NCI-H2227 treated with DMSO at 0.1 percent for 48 hours (cell line): ENCODE data around the gene TFAP2C.
"Not testable (repeated sequence)": the region's sequence is repeated elsewhere in the genome, so short reads cannot be mapped to it uniquely, and the experiment has no call there.

Source experiments
- DNase-seq: peaks from one replicate; lab custom pipeline; 2025; lab: John Stamatoyannopoulos, UW

Gene TFAP2C

DNA sequence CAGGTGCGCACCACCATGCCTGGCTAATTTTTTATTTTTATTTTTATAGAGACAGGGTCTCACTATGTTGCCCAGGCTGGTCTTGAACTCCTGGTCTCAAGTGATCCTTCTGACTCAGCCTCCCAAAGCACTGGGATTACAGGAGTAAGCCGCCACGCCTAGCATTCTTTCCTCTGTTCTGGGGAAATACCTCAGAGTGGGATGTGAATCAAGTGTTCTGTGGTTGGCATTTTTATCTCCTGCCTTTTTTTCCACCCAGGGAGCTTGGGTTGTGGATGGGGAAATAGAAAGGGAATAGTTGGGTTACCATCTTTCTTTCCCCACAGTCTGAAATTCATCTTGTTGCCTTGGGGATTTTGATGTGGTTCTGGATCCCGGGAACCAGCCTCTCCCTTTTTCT, 24.1 kb downstream of the TFAP2C start:
- DNase-seq = no peak

DNA sequence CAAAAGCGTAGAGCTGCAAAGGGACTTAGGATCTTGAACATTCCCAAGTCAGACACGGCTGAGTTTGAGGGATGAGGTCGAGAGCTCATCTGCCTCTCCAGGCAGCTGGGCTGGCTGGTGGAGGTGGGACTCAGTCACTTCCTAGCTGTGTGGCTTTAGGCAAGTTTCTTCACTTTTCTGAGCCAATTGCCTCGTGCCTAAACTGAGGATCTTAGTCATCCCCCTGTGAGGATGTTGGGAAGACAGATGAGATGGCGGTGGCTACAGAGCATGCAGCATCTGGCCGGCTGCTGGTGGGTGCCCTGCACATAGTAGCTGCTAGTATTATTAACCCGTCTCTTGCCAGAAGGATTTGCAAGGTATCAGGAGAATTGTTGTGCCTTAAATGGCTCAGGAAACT, 27.5 kb downstream of the TFAP2C start:
- no peak for DNase-seq

DNA sequence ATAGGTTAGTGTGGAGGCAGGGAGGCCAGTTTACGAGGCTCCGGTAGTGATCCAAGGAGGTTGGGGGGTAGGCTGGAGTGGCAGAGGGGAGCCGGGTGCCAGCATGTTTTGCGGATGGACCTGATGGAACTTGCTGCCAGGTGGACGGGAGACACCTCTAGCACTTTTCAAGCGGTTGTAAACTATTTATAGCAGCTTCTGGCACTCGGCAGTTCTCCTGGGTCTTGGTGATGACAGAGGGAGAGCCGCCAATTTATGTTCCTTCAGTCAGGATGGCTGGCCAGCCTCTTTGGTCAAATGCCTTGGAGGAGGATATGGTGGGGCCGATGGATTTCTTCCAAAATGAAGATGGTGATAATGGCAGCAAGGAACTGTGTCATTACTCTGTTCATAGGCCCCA, 28.8 kb downstream of the TFAP2C start:
- DNase-seq = no peak

DNA sequence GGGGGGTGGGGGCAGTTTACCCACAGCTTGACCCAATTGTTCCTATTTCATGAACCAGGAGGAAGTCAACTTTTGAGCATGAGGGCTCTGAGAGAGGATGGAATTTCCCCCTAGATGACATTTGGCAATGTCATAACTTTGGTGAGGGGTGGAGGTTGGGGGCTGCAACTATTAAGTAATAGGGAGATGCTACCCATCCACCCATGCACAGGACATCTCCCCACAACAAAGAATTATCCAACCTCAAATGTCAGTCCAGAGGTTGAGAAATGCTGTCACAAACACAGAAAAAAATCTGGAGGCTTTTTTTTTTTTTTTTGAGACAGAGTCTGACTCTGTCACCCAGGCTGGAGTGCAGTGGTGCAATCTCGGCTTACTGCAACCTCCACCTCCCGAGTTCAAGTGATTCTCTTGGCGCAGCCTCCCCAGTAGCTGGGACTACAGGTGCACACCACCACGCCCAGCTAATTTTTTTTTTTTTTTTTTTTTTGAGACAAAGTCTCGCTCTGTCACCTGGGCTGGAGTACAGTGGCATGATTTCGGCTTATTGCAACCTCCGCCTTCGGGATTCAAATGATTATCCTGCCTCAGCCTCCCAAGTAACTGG, 29.3 kb downstream of the TFAP2C start:
- DNase-seq = not testable (repeated sequence)

DNA sequence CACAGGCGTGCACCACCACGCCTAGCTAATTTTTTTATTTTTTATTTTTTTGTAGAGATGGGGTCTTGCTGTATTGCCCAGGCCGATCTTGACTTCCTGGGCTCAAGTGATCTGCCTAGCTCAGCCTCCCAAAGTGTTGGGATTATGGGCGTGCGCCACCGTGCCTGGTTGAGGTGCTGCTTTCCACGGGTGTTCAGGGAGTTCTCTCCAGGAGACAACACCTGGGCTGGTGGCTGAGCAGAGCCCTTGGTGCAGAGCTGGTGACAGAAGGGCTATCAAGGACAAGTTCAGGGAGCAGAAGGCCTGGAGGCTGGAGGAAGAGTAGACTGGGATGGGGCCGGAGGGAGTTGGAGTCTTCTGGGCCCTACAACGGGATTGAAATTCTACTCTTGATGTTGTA, 34.6 kb downstream of the TFAP2C start:
- no peak for DNase-seq

DNA sequence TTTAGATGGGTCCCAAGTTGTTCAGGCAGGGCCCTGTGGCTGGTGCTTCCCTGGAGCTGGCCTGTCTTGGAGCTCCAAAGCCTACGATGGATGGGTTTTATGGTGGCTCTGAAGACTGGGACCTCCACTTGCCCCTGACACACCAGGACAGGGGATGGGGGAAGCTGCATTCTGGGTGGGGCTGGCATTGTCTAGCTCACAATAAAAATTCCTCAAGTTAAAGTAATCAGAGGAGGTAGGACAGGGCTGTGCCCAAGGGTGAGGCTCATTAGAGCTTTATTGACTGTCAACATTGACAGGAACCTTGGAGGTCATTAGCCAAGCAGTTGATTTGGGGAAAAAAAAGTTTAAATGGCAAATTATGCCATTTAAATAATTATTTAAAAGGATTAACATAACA, 35.7 kb downstream of the TFAP2C start:
- no peak for DNase-seq

DNA sequence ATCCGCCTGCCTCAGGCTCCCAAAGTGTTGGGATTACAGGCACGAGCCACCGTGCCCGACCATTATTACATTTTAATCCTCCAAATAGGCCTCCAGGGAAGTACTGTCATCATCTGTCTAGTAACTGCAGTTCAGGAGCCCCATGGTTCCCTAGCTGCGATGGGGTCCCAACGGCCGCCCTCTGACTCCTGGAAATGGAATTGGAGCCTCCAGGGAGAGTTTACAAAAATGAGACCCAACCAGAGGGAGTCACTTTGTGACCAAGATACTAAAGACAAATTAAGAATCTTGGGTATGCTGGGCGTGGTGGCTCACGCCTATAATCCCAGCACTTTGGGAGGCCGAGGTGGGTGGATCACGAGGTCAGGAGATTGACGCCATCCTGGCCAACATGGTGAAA, 36.7 kb downstream of the TFAP2C start:
- DNase-seq = no peak

DNA sequence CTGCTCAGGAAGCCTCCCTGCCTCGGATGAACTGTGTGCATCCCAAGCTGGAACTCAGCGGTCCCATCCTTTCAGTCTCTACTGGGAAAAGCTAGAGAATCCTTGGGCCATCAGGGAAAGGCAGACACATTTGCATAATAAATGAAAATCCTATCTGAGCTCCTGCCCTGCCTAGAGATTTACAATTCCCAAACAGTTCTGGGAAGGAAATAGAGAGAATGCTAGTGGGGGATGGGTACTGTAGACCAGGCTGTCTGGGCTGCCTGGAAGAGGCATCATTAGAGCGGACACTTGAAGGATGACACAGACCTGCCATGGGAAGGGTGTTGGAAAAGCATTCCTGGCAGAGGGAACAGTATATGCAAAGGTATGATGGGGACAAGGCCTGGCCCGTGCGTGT, 44.3 kb downstream of the TFAP2C start:
- DNase-seq = no peak

DNA sequence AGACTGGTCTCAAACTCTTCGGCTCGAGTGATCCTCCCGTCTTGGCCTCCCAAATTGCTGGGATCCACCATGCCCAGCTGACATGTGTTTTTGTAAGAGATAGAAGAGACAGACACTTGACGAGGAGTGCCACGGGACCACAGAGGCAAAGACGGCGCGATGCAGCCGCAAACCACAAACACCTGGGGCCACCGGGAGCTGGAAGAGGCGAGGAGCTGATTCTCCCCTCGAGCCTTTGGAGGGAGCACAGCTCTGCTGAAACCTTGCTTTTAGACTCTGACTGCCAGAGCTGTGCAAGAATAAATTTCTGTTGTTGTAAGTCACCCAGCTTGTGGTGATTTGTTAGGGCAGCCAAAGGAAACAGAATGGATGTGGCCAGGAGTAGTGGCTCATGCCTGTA, 46.9 kb downstream of the TFAP2C start:
- no peak for DNase-seq

DNA sequence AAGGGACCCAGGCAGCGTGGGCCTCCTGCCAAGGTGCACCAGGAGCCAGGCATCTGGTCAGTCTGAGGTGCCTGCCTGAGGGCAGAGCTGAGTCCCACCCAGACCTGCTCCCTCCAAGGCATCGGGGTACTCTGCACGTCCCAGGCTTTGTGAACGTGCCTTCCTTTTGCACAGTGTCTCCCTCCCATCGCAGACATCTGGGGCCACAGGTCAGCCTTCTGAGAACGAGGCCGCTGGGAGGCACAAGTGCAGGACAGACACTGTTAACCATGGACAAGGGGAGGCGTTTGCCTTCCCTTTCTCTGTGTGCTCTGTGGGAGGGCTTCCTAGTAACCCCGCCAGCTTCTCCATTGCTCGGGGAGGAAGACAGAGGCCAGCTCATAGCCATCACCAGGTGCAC, 47.6 kb downstream of the TFAP2C start:
- no peak for DNase-seq

DNA sequence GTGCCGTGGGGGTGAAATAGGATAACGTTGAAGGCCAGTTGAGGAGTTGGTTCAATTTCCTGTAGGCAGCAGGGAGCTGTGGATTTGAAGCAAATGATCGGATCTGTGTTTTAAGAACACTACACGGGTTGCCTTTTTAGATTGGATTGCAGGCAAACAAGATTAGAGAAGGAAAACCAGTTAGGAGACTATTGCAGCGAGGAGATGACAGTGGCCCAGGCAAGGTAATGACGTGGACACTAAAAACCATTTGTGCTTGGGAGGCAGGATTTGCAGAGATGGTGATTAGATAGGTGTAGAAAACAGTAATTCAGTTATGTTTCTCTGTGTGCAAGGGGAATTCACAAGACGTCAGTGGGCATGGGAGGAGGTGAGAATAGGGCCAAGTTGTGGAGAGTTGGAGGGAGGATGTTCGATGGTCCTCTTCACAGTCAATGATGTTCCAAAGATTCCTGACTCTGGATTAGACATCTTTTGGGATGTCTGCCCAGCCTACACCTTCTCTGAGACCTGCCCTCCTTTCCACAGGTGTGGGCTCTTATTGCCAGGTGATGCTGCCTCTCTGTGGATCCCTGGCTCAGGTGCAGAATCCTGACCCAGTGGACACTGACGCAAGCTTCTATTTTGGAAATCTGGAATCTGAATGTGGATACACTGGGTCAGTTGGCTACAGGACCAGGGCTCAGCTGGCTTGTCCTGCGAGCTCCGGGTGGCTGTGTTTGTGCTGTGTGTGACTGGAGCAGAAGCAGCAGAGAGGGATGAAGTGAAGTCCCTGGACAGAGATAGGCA, 54.2 kb downstream of the TFAP2C start:
- DNase-seq = no peak

DNA sequence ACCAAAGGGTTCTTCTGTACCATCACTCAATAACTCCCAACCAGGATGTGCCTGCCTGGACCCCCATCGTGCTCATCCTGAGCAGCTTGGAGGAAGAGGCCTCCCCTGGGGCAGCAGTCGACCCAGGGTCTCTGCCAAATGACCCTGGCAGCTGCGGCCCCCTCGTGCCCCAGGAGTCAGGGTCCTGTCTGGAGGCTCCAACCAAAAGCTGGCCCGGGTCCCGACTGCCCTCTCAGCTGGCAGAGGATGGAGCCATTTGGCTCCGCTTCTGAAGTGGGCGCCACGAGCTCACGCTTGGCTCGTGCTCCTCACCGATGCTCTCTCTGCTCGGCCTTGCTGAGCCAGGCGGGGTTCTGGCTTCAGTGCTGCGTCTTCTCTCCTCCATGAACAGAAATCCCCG, 56.8 kb downstream of the TFAP2C start:
- no peak for DNase-seq

DNA sequence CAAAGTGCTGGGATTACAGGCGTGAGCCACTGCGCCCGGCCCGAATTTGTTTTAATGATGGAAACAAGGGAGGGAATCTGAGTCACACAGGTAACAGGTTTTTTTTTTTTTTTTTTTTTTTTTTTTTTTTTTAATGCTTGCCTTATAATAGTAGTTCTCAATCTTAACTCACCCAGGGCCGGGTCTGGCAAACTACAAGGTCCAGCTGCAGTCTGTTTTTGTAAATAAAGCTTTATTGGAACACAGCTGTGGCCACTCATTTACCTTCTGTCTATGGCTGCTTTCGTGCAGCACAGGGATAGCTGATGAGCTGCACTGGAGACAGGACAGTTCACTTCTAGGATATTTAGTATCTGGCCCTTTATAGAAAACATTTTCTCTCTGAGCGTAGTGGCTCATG, 58.0 kb downstream of the TFAP2C start:
- no peak for DNase-seq

DNA sequence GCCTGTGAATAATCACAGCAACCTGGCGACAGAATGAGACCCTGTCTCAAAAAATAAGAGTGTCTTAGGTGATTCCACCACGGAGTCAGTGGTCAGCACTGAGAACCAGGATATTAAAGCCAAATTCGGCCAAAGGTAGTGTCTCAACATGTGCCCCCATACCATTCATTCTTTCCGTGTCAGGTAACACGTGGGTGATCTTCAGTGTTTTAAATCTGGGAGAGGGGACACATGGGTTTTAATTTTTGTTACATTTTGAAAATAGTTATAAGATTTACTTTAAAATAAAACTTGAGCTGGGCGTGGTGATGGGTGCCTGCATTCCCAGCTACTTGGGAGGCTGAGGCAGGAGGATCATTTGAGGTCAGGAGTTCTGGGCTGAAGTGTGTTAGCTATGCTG, 59.0 kb downstream of the TFAP2C start:
- no peak for DNase-seq
